ENCODE data around the gene RFC5. TPM values are rescaled to one million over a fixed set of nuclear protein-coding genes. Genes with fewer than 3 reads are reported as not detected.

RFC5 gene
- total and polyA plus RNA-seq, 2 of the 8 experiments (the other 6 are each of a cell fraction or from before 2014, with no cell fraction given) = 34.4 to 40.6 TPM

DNA sequence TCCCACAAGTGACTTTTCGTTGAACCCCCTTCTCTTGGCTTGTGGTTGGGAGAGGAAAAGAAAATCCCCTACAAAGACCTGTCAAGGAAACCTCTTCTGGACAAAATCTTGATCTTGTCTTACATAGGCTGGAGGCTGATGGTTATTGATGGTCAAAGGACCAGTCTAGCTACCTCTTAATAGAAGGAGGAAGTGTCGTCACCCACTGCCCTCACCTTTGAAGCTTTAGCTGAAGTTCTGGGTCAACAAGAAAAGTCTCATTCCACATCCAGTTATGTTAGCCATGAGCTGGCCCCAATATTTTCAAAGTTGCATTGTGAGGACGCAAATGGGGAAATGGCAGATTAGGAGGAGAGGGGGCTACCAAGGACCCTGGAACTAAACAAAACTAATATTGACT is 41.5 kb upstream of the RFC5 start:
- Histone ChIP-seq H3K36me3 (ENCODE audit: control insufficient read depth in 2 of 4, insufficient read depth in 4 of 4, low read length in 3 of 4) (no peaks in the 10 kb centered on the region), H3K27me3 (replicated peaks in 1 of 4; ENCODE audit: control insufficient read depth in 3 of 4, extremely low read depth in 1 of 4, insufficient read depth in 3 of 4, low read length in 3 of 4) (peaks cover 0 to 6% (median 0%) of the 10 kb centered on the region in 4 experiments; a peak in 1 of 7 replicates), H4K91ac (replicated peaks; ENCODE audit: insufficient read length, low read length) (no peak overlapping the region), H3K4me1 (replicated peaks in 1 of 4; ENCODE audit: control insufficient read depth in 3 of 4, insufficient read depth in 4 of 4, low read length in 3 of 4) (no peaks in the 10 kb centered on the region; a peak in 1 of 7 replicates), H3K79me1 (ENCODE audit: low read depth, low read length) (no peaks in the 10 kb centered on the region), H3K18ac (ENCODE audit: extremely low read depth, low read length) (no peak overlapping the region), H4K20me1 (replicated peaks in 1 of 2; ENCODE audit: control insufficient read depth in 1 of 2, insufficient read depth in 2 of 2, low read length in 2 of 2) (no peaks in the 10 kb centered on the region), H2AK5ac (ENCODE audit: low read depth, low read length) (no peak overlapping the region), H3K9me3 (ENCODE audit: insufficient read depth in 2 of 2, low read depth in 1 of 2, low read length in 1 of 2) (peaks cover 6 to 8% of the 10 kb centered on the region in 2 experiments; a peak in 2 of 4 replicates), H3K23me2 (ENCODE audit: low read depth, low read length) (no peaks in the 10 kb centered on the region), H4K5ac (ENCODE audit: insufficient read length, low read depth, low read length) (no peak overlapping the region), H3K23ac (ENCODE audit: insufficient read length) (no peak overlapping the region), H3K79me2 (ENCODE audit: control insufficient read depth in 1 of 2, insufficient read depth in 2 of 2, low read length in 2 of 2) (no peaks in the 10 kb centered on the region), H3K4ac (replicated peaks; ENCODE audit: insufficient read length, low read depth, low read length) (no peak overlapping the region), H2BK20ac (ENCODE audit: low read length) (no peak overlapping the region), H3K56ac (replicated peaks; ENCODE audit: insufficient read length, low read depth, low read length) (no peak overlapping the region), H2BK5ac (ENCODE audit: low read depth, low read length) (no peak overlapping the region), H2BK15ac (ENCODE audit: low read length) (no peak overlapping the region), H4K8ac (ENCODE audit: extremely low read depth, insufficient read depth, low read length) (no peak overlapping the region), H2BK12ac (ENCODE audit: low read depth, low read length) (no peak overlapping the region), H3K4me3 (ENCODE audit: extremely low read depth in 1 of 4, insufficient read depth in 2 of 4, low read depth in 3 of 4, low read length in 4 of 4) (no peak overlapping the region), H3K14ac (ENCODE audit: insufficient read length) (no peak overlapping the region), H3K4me2 (ENCODE audit: insufficient read depth in 1 of 2, low read depth in 2 of 2, low read length in 2 of 2) (no peak overlapping the region), H2BK120ac (replicated peaks; ENCODE audit: low read depth, low read length) (no peak overlapping the region), H2AFZ (ENCODE audit: low read length) (no peak overlapping the region), H3K9ac (replicated peaks in 1 of 4; ENCODE audit: extremely low read depth in 1 of 4, low read depth in 3 of 4, low read length in 3 of 4) (no peak overlapping the region), H3K27ac (ENCODE audit: low read depth, low read length) (no peak overlapping the region)
- DNase-seq (ENCODE audit: low read depth in 1 of 2, low spot score in 2 of 2) (no peak), FAIRE-seq (no peak)
- TF ChIP-seq SAP30 (IDR thresholded peaks at IDR 0.05; ENCODE audit: insufficient read depth, insufficient replicate concordance, low read length) (no peak), TEAD4 (IDR thresholded peaks at IDR 0.05; ENCODE audit: low read depth, low read length) (no peak), TBP (IDR thresholded peaks at IDR 0.05; ENCODE audit: low read depth, low read length) (no peak), CEBPB (IDR thresholded peaks at IDR 0.05; ENCODE audit: low read depth, low read length) (no peak), CHD1 (IDR thresholded peaks at IDR 0.05; ENCODE audit: low read depth, low read length) (no peak), GABPA (IDR thresholded peaks at IDR 0.05; ENCODE audit: borderline replicate concordance, insufficient read depth, low read length) (no peak), NANOG (IDR thresholded peaks at IDR 0.05; ENCODE audit: insufficient read depth, low read depth, low read length, poor library complexity, severe bottlenecking) (no peak), POLR2AphosphoS5 (IDR thresholded peaks at IDR 0.05; ENCODE audit: low read depth, low read length) (no peak), SIRT6 (IDR thresholded peaks at IDR 0.05; ENCODE audit: low read length) (no peak)
- ChIA-PET CTCF (ENCODE audit: partially characterized antibody) (no interaction called here), POLR2A (ENCODE audit: partially characterized antibody) (no interaction called here)
- WGBS, 2 experiments (ENCODE audit: extremely low coverage in 1 of 2, insufficient coverage in 1 of 2, insufficient read length in 1 of 2, insufficient replicate concordance in 2 of 2, low coverage in 1 of 2, low lambda C conversion rate in 2 of 2, missing lambda C conversion rate in 1 of 2) = 94% methylated on average over 3 of the region's 3 CpGs; no CpG with 5 or more reads in 1 of the 2 experiments
